ENCODE data around the gene PCNX2. TPM values are rescaled to one million over a fixed set of nuclear protein-coding genes. Genes with fewer than 3 reads are reported as not detected.

The PCNX2 gene
- total RNA-seq, 2 experiments from 2014 or later, result 46.4 to 49.4 TPM

DNA sequence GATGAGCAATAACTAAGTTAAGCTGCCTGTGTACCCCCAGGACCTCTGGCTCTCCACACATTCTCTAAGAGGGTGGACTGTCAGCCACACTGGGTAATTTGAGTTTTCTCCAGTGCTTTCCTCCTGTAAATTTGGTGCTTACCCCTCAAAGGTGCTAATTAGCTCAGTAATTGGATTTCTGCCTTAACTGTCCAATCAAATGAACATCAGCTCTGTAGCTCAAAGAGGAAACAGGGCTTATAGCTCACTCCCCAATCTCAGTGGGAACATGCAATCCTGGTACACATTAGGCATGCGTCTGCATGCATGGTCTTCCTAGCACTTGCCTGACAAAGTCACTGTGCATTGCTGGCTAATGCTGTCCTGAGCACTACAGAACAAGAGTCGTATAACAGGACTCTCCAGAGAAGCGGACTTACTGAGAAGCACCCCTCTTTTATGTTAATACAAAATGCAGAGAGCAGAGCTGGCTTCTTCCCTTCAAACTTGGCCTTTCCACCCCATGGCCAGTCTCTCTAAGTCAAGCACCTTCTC, 235.0 kb downstream of the PCNX2 start:
- Histone ChIP-seq H3K36me3 (ENCODE audit: insufficient read depth, low read length) (no peaks in the 10 kb centered on the region), H3K4me1 (ENCODE audit: insufficient read depth, low read length) (no peaks in the 10 kb centered on the region), H3K4me3 (ENCODE audit: low read length) (no peak overlapping the region), H3K9me3 (ENCODE audit: control insufficient read depth in 1 of 2, insufficient read depth in 1 of 2, low read length in 2 of 2) (no peaks in the 10 kb centered on the region), H3K27me3 (ENCODE audit: control insufficient read depth in 1 of 2, insufficient read depth in 2 of 2, low read length in 2 of 2) (no peaks in the 10 kb centered on the region), H3K27ac (ENCODE audit: low read depth in 1 of 2, low read length in 2 of 2) (no peak overlapping the region)
- Mint-ChIP-seq H3K27ac (no peak overlapping the region), H3K36me3 (ENCODE audit: low read depth) (peaks cover 49% of the 10 kb centered on the region), H3K4me3 (no peak overlapping the region), H3K27me3 (no peaks in the 10 kb centered on the region), H3K9me3 (no peaks in the 10 kb centered on the region), H3K4me1 (ENCODE audit: low read depth) (no peaks in the 10 kb centered on the region)
- TF ChIP-seq, protein P1, sequence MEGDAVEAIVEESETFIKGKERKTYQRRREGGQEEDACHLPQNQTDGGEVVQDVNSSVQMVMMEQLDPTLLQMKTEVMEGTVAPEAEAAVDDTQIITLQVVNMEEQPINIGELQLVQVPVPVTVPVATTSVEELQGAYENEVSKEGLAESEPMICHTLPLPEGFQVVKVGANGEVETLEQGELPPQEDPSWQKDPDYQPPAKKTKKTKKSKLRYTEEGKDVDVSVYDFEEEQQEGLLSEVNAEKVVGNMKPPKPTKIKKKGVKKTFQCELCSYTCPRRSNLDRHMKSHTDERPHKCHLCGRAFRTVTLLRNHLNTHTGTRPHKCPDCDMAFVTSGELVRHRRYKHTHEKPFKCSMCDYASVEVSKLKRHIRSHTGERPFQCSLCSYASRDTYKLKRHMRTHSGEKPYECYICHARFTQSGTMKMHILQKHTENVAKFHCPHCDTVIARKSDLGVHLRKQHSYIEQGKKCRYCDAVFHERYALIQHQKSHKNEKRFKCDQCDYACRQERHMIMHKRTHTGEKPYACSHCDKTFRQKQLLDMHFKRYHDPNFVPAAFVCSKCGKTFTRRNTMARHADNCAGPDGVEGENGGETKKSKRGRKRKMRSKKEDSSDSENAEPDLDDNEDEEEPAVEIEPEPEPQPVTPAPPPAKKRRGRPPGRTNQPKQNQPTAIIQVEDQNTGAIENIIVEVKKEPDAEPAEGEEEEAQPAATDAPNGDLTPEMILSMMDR (IDR thresholded peaks at IDR 0.05), result no peak
- CTCF ChIA-PET, result no interaction called here
- ATAC-seq (ENCODE audit: poor library complexity), result no peak
- intact Hi-C loops (cut with DNase I, micrococcal nuclease), result no loop called here
- POLR2A ChIA-PET, result interaction anchor here (0.9 kb wide), 1 partner anchor 277 kb away, joined by 3 read pairs; no protein-coding TSS in a partner anchor
- DNase-seq, result no peak

DNA sequence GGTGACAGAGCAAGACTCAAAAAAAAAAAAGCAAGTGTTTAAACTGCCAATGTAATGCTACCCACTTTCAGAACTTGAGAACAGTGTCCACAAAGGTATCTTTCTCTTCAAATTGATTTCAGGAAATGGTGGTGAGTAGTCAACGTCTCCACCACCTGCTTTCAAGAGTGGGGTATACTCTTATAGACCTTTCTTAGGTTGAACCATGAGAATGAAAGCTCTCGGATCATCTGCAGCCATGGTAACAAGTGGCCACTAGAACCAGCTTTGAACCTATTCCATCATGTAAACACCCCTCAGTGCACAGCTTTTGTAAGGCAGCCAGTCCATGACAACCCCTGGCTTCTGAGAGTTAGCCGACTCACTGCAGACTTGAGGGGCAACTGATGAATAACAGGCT, 237.7 kb downstream of the PCNX2 start:
- POLR2A ChIA-PET, result interaction anchor here (0.5 kb wide), 1 partner anchor 167 kb away, joined by 4 read pairs; no protein-coding TSS in a partner anchor
- H3K27ac Mint-ChIP-seq, result no peak overlapping the region
- Histone ChIP-seq H3K27me3 (ENCODE audit: control insufficient read depth in 1 of 2, insufficient read depth in 2 of 2, low read length in 2 of 2) (no peaks in the 10 kb centered on the region), H3K4me3 (ENCODE audit: low read length) (no peak overlapping the region), H3K4me1 (ENCODE audit: insufficient read depth, low read length) (no peaks in the 10 kb centered on the region), H3K36me3 (ENCODE audit: insufficient read depth, low read length) (peaks cover 11% of the 10 kb centered on the region), H3K9me3 (ENCODE audit: control insufficient read depth in 1 of 2, insufficient read depth in 1 of 2, low read length in 2 of 2) (peaks cover 0 to 3% of the 10 kb centered on the region in 2 experiments), H3K27ac (ENCODE audit: low read depth in 1 of 2, low read length in 2 of 2) (no peak overlapping the region)
- H3K27me3 Mint-ChIP-seq, result no peaks in the 10 kb centered on the region
- intact Hi-C loops (cut with DNase I, micrococcal nuclease), result no loop called here
- H3K9me3 Mint-ChIP-seq, result no peaks in the 10 kb centered on the region
- H3K4me1 Mint-ChIP-seq (ENCODE audit: low read depth), result no peaks in the 10 kb centered on the region
- CTCF ChIA-PET, result no interaction called here
- no peak overlapping the region for H3K4me3 Mint-ChIP-seq
- TF ChIP-seq, protein P1 (IDR thresholded peaks at IDR 0.05), result no peak
- ATAC-seq (ENCODE audit: poor library complexity) (no peak), DNase-seq (no peak)
- H3K36me3 Mint-ChIP-seq (ENCODE audit: low read depth), result peaks cover 51% of the 10 kb centered on the region

DNA sequence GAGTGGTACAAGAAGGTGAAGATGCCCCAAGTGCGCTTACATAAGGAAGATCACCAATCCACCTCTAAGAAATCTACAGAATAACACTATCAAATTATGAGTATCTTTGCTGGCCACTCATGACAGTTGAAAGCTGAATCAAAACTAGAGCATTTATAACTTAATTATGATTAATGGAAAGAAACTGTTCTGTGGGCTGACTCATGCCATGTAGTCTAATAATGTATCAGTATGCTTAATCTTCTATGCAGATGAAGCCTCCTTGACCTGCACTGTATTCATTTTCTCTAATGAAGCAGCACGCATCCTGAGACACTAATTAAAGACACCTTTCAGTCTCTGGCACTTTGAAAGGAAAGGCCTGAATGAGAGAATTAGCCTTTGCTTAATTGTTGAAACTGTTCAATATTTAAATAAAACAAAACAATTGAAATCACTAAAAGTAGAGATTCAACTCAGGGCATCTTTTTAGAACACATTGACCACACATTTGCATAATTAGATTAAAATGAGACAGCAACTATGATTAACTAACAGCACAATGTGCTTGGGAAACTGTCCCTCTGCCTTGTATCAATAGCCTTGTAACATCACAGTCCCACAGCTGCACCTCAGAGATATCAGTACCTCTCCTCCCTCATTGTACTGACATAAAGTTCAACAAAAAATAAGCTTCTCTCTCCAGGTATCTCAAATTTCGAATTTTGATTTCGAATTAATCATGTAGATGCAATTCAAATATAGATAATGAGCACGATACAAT, 239.5 kb downstream of the PCNX2 start:
- no peak overlapping the region for H3K4me3 Mint-ChIP-seq
- intact Hi-C loops (cut with DNase I, micrococcal nuclease), result no loop called here
- TF ChIP-seq, protein P1 (IDR thresholded peaks at IDR 0.05), result no peak
- H3K9me3 Mint-ChIP-seq, result no peaks in the 10 kb centered on the region
- H3K4me1 Mint-ChIP-seq (ENCODE audit: low read depth), result no peaks in the 10 kb centered on the region
- H3K36me3 Mint-ChIP-seq (ENCODE audit: low read depth), result peaks cover 64% of the 10 kb centered on the region
- no peak for ATAC-seq (ENCODE audit: poor library complexity)
- no peak overlapping the region for H3K4me3 ChIP-seq (ENCODE audit: low read length)
- H3K27me3 ChIP-seq (ENCODE audit: control insufficient read depth in 1 of 2, insufficient read depth in 2 of 2, low read length in 2 of 2), result no peaks in the 10 kb centered on the region
- no peak for DNase-seq
- peaks cover 17% of the 10 kb centered on the region for H3K36me3 ChIP-seq (ENCODE audit: insufficient read depth, low read length)
- peaks cover 0 to 3% of the 10 kb centered on the region in 2 experiments for H3K9me3 ChIP-seq (ENCODE audit: control insufficient read depth in 1 of 2, insufficient read depth in 1 of 2, low read length in 2 of 2)
- no peak overlapping the region for H3K27ac Mint-ChIP-seq
- ChIA-PET CTCF (no interaction called here), POLR2A (no interaction called here)
- no peaks in the 10 kb centered on the region for H3K4me1 ChIP-seq (ENCODE audit: insufficient read depth, low read length)
- no peak overlapping the region for H3K27ac ChIP-seq (ENCODE audit: low read depth in 1 of 2, low read length in 2 of 2)
- no peaks in the 10 kb centered on the region for H3K27me3 Mint-ChIP-seq
